ENCODE data around the gene RNF10. TPM values are rescaled to one million over a fixed set of nuclear protein-coding genes. Genes with fewer than 3 reads are reported as not detected.

Gene RNF10
- total and polyA plus RNA-seq, 9 of the 15 experiments (the other 6 are each of a cell fraction or from before 2014, with no cell fraction given) = 43.0 to 139 (median 80.1) TPM

- TF ChIP-seq ZNF75A (CRISPR knock-in tag; IDR thresholded peaks at IDR 0.05) (no peak), ASH1L (IDR thresholded peaks at IDR 0.05; ENCODE audit: borderline replicate concordance, low read depth, partially characterized antibody) (peak; percentile 69), DIDO1 (tag; IDR thresholded peaks at IDR 0.05; ENCODE audit: low read depth) (peak; percentile 69; the same call in 1 of the 2 replicates), SIX5 (IDR thresholded peaks at IDR 0.05; ENCODE audit: borderline replicate concordance in 1 of 2, insufficient read depth in 1 of 2, low read depth in 1 of 2, low read length in 2 of 2) (peak; percentile 45 to 65; a peak in 2 of 4 replicates), THRB (CRISPR knock-in tag; conservative IDR thresholded peaks at IDR 0.05) (peak; percentile 71; the same call in 1 of the 2 replicates), ZNF175 (CRISPR knock-in tag; IDR thresholded peaks at IDR 0.05; ENCODE audit: low read depth) (0 out of 2 replicates have a peak, but pooled peaks have one; percentile 48), CBX1 (IDR thresholded peaks at IDR 0.05; ENCODE audit: low read depth) (no peak), TOE1 (IDR thresholded peaks at IDR 0.05; ENCODE audit: borderline replicate concordance) (peak; percentile 49; the same call in 1 of the 2 replicates), TOE1 (CRISPR knock-in tag; IDR thresholded peaks at IDR 0.05; ENCODE audit: borderline replicate concordance, low read depth) (no peak), ARNT (IDR thresholded peaks at IDR 0.05) (0 out of 4 replicates have a peak, but pooled peaks of 1 of the 2 experiments have one; percentile 35), CREM (IDR thresholded peaks at IDR 0.05; ENCODE audit: low read depth) (peak; percentile 63), ZSCAN32 (CRISPR knock-in tag; IDR thresholded peaks at IDR 0.05) (no peak), TAF9B (IDR thresholded peaks at IDR 0.05; ENCODE audit: partially characterized antibody) (peak; percentile 53), SIN3B (IDR thresholded peaks at IDR 0.05; ENCODE audit: low read depth) (peak; percentile 57), NONO (IDR thresholded peaks at IDR 0.05; ENCODE audit: low read depth in 2 of 2, low read length in 1 of 2) (peak; percentile 48 to 57; a peak in 2 of 4 replicates), NR2C1 (IDR thresholded peaks at IDR 0.05) (no peak; the same call in 1 of the 2 replicates), NR2C1 (tag; IDR thresholded peaks at IDR 0.05) (peak; percentile 34; the same call in 1 of the 2 replicates), ZBTB1 (CRISPR knock-in tag; IDR thresholded peaks at IDR 0.05; ENCODE audit: borderline replicate concordance, low read depth) (0 out of 2 replicates have a peak, but pooled peaks have one; percentile 38), YY1 (IDR thresholded peaks at IDR 0.05; ENCODE audit: borderline replicate concordance in 1 of 3, control insufficient read depth in 1 of 3, extremely low read depth in 1 of 3, insufficient read depth in 3 of 3, insufficient read length in 1 of 3, insufficient replicate concordance in 2 of 3, low read depth in 1 of 3, low read length in 2 of 3) (peak; percentile 39 to 91 (median 85)), BRD9 (IDR thresholded peaks at IDR 0.05; ENCODE audit: low read depth, partially characterized antibody) (peak; percentile 78), CGGBP1 (CRISPR knock-in tag; IDR thresholded peaks at IDR 0.05) (0 out of 2 replicates have a peak, but pooled peaks have one; percentile 23), RBM25 (IDR thresholded peaks at IDR 0.05; ENCODE audit: low read depth, low read length, severe bottlenecking) (peak; percentile 26), GTF2E2 (tag; IDR thresholded peaks at IDR 0.05) (0 out of 2 replicates have a peak, but pooled peaks have one; percentile 63), TCFL5 (CRISPR knock-in tag; conservative IDR thresholded peaks at IDR 0.05) (no peak)
- TF ChIP-seq, protein P1, sequence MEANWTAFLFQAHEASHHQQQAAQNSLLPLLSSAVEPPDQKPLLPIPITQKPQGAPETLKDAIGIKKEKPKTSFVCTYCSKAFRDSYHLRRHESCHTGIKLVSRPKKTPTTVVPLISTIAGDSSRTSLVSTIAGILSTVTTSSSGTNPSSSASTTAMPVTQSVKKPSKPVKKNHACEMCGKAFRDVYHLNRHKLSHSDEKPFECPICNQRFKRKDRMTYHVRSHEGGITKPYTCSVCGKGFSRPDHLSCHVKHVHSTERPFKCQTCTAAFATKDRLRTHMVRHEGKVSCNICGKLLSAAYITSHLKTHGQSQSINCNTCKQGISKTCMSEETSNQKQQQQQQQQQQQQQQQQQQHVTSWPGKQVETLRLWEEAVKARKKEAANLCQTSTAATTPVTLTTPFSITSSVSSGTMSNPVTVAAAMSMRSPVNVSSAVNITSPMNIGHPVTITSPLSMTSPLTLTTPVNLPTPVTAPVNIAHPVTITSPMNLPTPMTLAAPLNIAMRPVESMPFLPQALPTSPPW (CRISPR knock-in tag; IDR thresholded peaks at IDR 0.05) = peak; percentile 31; the same call in 1 of the 2 replicates
Measured at GRCh38 chr12:120534203-120534702, at the start of gene RNF10 (continued).

Data from K562 (cell line).